Activated CD8-positive, alpha-beta memory T cell treated with anti-CD3 and anti-CD28 coated beads, Interleukin-2, amount 10 ng/mL, durations not matched to agents 7 days and 5 days (primary cell): ENCODE data around the gene PASD1. TPM values are rescaled to one million over a fixed set of nuclear protein-coding genes. Genes with fewer than 3 reads are reported as not detected.

ENCODE experiments used
- ATAC-seq: fragments of 150-1000 bp; cut with Tn5 transposase; one replicate; pipeline ENCODE4 v1.10.0; 2021; ENCODE audit warnings: moderate library complexity
- CTCF ChIA-PET: fragments of 350-600 bp; sonication (Branson Sonifier 250); formaldehyde crosslinking; loops from one replicate; lab custom pipeline; 2021; ENCODE audit warnings: antibody characterized with exemption; lab: Charles Lee
- DNase-seq: peaks from one replicate; pipeline ENCODE4 v3.0.0-alpha.2; 2020
- H3K27ac Mint-ChIP-seq: one replicate; pipeline ENCODE4 v1.8.0; 2021; ENCODE audit warnings: mild to moderate bottlenecking, mixed read lengths
- H3K27me3 Mint-ChIP-seq: one replicate; pipeline ENCODE4 v1.8.0; 2021; ENCODE audit warnings: mixed read lengths
- H3K36me3 Mint-ChIP-seq: one replicate; pipeline ENCODE4 v1.8.0; 2021; ENCODE audit warnings: mild to moderate bottlenecking, mixed read lengths
- H3K4me1 Mint-ChIP-seq: one replicate; pipeline ENCODE4 v1.8.0; 2021; ENCODE audit warnings: mixed read lengths
- H3K4me3 Mint-ChIP-seq: one replicate; pipeline ENCODE4 v1.8.0; 2021; ENCODE audit warnings: mild to moderate bottlenecking, moderate library complexity, mixed read lengths
- H3K9me3 Mint-ChIP-seq: one replicate; pipeline ENCODE4 v1.8.0; 2022; ENCODE audit warnings: low read depth, mixed read lengths
- total RNA-seq, 2 experiments: library from RNA; stranded (reverse); gene quantifications; one replicate each; pipeline ENCODE4 v1.2.3, GENCODE V29; 2021

PASD1 gene
- total RNA-seq, 2 experiments from 2014 or later: not detected

- no peak for ATAC-seq
- peaks cover 7% of the 10 kb centered on the region for H3K27me3 Mint-ChIP-seq
- no peaks in the 10 kb centered on the region for H3K4me1 Mint-ChIP-seq
- H3K36me3 Mint-ChIP-seq: no peaks in the 10 kb centered on the region
- H3K4me3 Mint-ChIP-seq: no peak overlapping the region
- no peaks in the 10 kb centered on the region for H3K9me3 Mint-ChIP-seq
- no peak overlapping the region for H3K27ac Mint-ChIP-seq
- CTCF ChIA-PET: no interaction called here
- no peak for DNase-seq
Measured at GRCh38 chrX:151700581-151700980, 137.1 kb downstream of the PASD1 start.

DNA sequence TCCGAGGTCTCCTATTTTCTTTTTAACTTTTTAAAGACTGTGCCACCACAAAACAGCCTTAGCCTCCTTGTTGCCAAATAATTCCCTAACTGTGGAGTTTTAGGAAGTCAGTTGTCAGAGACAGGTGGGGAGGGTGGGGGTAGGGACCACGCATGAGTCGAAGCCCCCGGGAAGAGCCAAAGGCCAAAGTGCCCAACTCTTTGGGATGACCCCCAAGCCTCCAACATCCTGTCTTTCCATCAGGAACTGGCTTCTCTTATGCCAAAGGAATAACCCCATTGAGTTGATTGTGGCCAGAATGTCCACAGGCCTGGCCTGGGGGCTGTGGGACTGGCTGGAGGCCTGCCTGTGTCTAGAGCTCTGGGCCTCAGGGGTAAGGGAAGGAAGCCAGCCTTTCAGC, 137.6 kb downstream of the PASD1 start:
- Mint-ChIP-seq H3K9me3 (no peaks in the 10 kb centered on the region), H3K4me3 (no peak overlapping the region), H3K4me1 (no peaks in the 10 kb centered on the region), H3K27ac (no peak overlapping the region), H3K36me3 (no peaks in the 10 kb centered on the region), H3K27me3 (peaks cover 3% of the 10 kb centered on the region)
- DNase-seq (no peak), ATAC-seq (no peak)
- CTCF ChIA-PET: no interaction called here

GRCh38 chrX:151701531-151701930, 138.1 kb downstream of the PASD1 start:
- Mint-ChIP-seq H3K27ac (no peak overlapping the region), H3K27me3 (peaks cover 2% of the 10 kb centered on the region), H3K36me3 (no peaks in the 10 kb centered on the region), H3K9me3 (no peaks in the 10 kb centered on the region), H3K4me3 (no peak overlapping the region), H3K4me1 (no peaks in the 10 kb centered on the region)
- CTCF ChIA-PET: no interaction called here
- DNase-seq (no peak), ATAC-seq (no peak)

DNA sequence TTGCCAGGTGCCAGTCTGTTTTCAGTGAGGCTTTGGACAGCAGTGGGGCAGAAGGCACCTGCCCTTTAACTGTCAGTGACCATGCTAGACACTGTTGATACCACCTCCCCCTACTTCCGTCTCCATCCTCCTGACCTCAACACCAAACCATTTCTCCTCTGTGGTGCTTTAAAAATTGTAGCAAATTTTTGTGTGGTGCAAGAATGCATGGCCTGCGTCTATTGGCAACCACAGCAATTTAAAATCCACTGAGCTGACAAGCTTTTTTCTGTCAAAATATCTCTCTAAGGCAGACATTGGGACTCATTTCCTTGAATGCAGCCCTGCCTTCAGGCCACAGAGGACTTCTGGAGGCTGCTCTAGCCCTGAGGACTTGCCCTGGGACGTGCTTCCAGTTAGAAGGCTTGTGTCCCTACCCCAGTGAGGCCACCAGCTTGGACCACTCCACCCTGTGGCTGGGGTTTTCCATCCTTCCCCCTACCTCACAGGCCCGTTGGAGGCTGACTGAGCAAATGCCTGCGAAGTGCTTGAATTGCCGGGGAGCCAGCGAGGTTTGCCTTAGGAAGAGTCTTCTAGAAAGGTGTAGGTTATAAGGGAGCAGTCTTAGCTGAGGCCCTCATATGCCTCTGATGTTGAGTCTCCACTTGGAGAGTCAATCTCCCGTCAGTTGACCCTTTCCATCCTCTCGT, 138.7 kb downstream of the PASD1 start:
- no peaks in the 10 kb centered on the region for H3K4me1 Mint-ChIP-seq
- H3K9me3 Mint-ChIP-seq: no peaks in the 10 kb centered on the region
- H3K36me3 Mint-ChIP-seq: no peaks in the 10 kb centered on the region
- ATAC-seq (no peak), DNase-seq (no peak)
- H3K27me3 Mint-ChIP-seq: peaks cover 2% of the 10 kb centered on the region
- no peak overlapping the region for H3K27ac Mint-ChIP-seq
- CTCF ChIA-PET: no interaction called here
- H3K4me3 Mint-ChIP-seq: no peak overlapping the region

DNA sequence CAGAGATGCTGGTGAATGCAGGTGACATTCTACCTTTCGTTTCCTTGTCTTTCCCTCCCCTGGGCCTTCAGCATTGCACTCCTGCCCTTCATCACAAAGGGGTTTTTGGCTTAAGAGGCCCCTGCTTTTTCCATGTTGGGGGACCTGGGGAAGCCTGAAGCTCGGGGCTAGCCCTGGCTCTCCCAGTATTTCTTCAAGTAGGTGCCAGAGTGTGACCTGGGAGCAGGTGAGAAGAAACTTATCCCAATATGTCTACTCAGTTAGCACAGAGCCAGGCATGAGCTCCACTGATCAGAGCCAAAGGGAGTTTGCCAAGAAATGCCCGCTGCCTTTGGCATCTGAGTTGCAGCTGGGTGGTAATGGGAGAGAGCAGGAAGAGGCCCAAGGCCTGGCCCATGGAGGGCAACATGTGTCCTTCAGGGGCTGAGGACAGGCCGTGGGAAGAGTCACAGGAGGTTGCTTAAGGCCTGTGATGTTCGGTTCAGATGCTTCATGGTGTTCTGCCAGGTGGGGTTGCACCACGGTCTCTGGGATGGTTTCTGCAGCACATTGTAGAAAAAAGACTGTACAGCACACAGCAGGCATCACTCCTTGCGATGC, 139.4 kb downstream of the PASD1 start:
- H3K36me3 Mint-ChIP-seq: no peaks in the 10 kb centered on the region
- ATAC-seq (no peak), DNase-seq (no peak)
- H3K4me3 Mint-ChIP-seq: no peak overlapping the region
- H3K27me3 Mint-ChIP-seq: peaks cover 2% of the 10 kb centered on the region
- CTCF ChIA-PET: no interaction called here
- no peaks in the 10 kb centered on the region for H3K9me3 Mint-ChIP-seq
- H3K27ac Mint-ChIP-seq: no peak overlapping the region
- H3K4me1 Mint-ChIP-seq: no peaks in the 10 kb centered on the region

GRCh38 chrX:151703487-151703886, 140.0 kb downstream of the PASD1 start:
- Mint-ChIP-seq H3K9me3 (no peaks in the 10 kb centered on the region), H3K36me3 (no peaks in the 10 kb centered on the region), H3K27ac (no peak overlapping the region), H3K4me3 (no peak overlapping the region), H3K27me3 (peaks cover 2% of the 10 kb centered on the region), H3K4me1 (no peaks in the 10 kb centered on the region)
- ATAC-seq (no peak), DNase-seq (no peak)
- CTCF ChIA-PET: no interaction called here

- no peak for ATAC-seq
- Mint-ChIP-seq H3K4me1 (no peaks in the 10 kb centered on the region), H3K9me3 (no peaks in the 10 kb centered on the region), H3K27ac (no peak overlapping the region), H3K36me3 (no peaks in the 10 kb centered on the region), H3K27me3 (peaks cover 2% of the 10 kb centered on the region), H3K4me3 (no peak overlapping the region)
- CTCF ChIA-PET: no interaction called here
- DNase-seq: no peak
Measured at GRCh38 chrX:151704041-151704663, 140.7 kb downstream of the PASD1 start.

DNA sequence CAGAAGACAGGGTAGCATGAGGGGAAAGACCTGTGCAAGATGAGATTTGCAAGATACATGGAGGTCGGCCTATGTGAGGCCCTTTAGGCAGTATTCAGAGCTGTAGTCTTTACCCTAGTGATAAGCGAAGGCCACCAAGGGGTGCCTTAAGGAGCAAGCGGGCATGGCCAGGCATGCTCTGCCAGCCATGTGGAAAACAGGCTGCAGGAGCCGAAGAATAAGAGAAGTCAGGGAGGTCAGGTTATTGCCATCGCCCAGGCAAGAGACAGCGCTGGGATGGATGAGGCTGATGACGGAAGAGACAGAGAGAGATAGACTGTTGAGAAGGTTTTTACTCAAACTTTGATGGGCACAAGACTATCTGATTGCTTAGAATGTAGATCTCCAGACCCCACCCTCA, 145.3 kb downstream of the PASD1 start:
- Mint-ChIP-seq H3K36me3 (no peaks in the 10 kb centered on the region), H3K4me1 (no peaks in the 10 kb centered on the region), H3K27ac (no peak overlapping the region), H3K9me3 (no peaks in the 10 kb centered on the region), H3K4me3 (no peak overlapping the region), H3K27me3 (peaks cover 2% of the 10 kb centered on the region)
- CTCF ChIA-PET: no interaction called here
- DNase-seq: no peak
- ATAC-seq: no peak

DNA sequence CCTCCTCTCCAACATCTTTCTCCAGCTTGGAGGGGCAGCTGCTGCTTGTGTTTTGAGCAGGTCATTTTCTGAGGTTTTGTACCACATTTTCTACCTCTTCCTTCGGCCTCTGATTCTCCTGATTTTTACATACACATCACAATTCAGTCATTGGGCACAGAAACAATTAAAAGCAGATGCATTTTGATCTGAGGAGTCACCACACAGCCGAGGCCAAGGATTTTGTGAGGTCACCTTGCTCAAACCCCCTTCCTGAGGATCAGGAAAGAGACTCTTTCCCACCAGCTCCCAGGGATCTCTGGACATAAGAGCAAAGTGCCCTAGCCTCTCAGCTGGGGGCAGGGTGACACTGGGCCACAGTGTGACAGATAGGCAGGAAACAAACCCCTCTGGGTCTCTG, 147.0 kb downstream of the PASD1 start:
- Mint-ChIP-seq H3K36me3 (no peaks in the 10 kb centered on the region), H3K27ac (no peak overlapping the region), H3K4me3 (no peak overlapping the region), H3K4me1 (no peaks in the 10 kb centered on the region), H3K9me3 (no peaks in the 10 kb centered on the region), H3K27me3 (peaks cover under 1% of the 10 kb centered on the region)
- DNase-seq (no peak), ATAC-seq (no peak)
- CTCF ChIA-PET: no interaction called here

- Mint-ChIP-seq H3K9me3 (no peaks in the 10 kb centered on the region), H3K4me3 (no peak overlapping the region), H3K36me3 (no peaks in the 10 kb centered on the region), H3K4me1 (no peaks in the 10 kb centered on the region), H3K27ac (no peak overlapping the region), H3K27me3 (no peaks in the 10 kb centered on the region)
- CTCF ChIA-PET: no interaction called here
- DNase-seq (no peak), ATAC-seq (no peak)
Measured at GRCh38 chrX:151711154-151711553, 147.7 kb downstream of the PASD1 start.

- no peaks in the 10 kb centered on the region for H3K9me3 Mint-ChIP-seq
- no peaks in the 10 kb centered on the region for H3K4me1 Mint-ChIP-seq
- CTCF ChIA-PET: no interaction called here
- no peak overlapping the region for H3K4me3 Mint-ChIP-seq
- DNase-seq (no peak), ATAC-seq (no peak)
- H3K36me3 Mint-ChIP-seq: no peaks in the 10 kb centered on the region
- no peaks in the 10 kb centered on the region for H3K27me3 Mint-ChIP-seq
- no peak overlapping the region for H3K27ac Mint-ChIP-seq
Measured at GRCh38 chrX:151711787-151712186, 148.3 kb downstream of the PASD1 start.

DNA sequence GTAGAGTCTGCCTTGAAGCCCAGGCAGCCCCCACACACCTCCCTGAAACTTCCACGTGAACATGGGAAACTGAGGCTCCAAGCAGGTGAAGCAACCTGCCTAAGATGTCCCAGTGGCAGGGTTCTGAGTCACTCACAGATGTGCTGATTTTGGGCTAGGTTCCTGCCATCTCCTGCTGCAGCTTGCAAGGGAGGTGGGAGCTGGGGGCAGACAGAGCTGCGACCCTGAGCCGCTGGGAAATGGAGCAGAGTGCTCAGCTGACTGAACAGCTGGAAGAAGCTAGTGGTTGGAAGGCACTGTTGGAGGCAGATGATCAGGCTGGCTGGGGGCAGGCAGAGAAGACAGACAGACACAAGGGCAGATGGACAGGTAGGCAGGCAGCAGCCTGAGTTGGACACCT, 148.8 kb downstream of the PASD1 start:
- no peak for ATAC-seq

DNA sequence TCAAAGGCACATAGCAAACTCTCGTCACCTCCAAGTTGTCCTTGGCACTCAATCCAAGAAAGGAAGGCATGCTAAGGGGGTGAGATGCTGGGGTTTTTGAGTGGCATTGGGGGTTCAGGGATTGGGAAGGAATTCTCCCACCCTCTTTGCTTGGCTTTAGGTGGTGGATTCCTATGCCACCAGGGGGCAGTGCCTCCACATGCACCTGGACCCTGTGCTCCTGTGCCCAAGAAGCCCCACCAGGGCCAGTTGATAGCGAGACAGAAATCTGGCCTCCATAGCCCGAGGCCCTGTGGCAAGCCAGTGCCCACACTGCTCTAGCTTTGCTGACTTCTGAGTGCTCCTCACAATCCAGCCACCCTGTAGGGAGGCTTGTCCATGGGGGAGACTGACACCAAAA, 150.4 kb downstream of the PASD1 start:
- no peak for ATAC-seq
- CTCF ChIA-PET: interaction anchor here (1.0 kb wide), 1 partner anchor 13 kb away, joined by 3 read pairs; no protein-coding TSS in a partner anchor

More for the DNA sequence above, 148.8 kb downstream of the PASD1 start:
- Mint-ChIP-seq H3K27ac (no peak overlapping the region), H3K36me3 (no peaks in the 10 kb centered on the region), H3K9me3 (no peaks in the 10 kb centered on the region), H3K4me1 (no peaks in the 10 kb centered on the region), H3K4me3 (no peak overlapping the region), H3K27me3 (no peaks in the 10 kb centered on the region)
- no peak for DNase-seq
- CTCF ChIA-PET: no interaction called here

DNA sequence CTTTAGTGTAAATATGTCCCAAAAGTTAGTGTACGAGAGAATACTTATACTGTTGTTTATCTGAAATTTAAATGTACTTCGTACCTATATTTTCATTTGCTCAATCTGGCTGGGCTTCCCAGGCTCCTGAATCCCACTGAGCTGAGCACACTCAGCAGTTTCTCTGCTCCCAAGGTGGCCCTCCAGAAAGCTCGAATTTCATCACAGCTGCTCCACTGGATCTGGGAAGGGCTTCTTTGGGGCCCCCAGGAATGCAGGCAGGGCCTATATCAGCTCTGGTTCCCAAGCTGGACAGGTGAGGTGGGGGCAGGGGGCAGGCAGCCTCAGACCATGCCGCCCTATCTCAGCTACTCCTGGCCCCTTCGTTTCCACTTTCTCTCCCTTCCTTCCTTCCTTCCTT, 150.9 kb downstream of the PASD1 start:
- Mint-ChIP-seq H3K9me3 (no peaks in the 10 kb centered on the region), H3K4me3 (no peak overlapping the region), H3K36me3 (no peaks in the 10 kb centered on the region), H3K4me1 (no peaks in the 10 kb centered on the region), H3K27me3 (no peaks in the 10 kb centered on the region), H3K27ac (no peak overlapping the region)
- DNase-seq (no peak), ATAC-seq (no peak)
- CTCF ChIA-PET: no interaction called here

More for the DNA sequence above, 150.4 kb downstream of the PASD1 start:
- DNase-seq: no peak
- Mint-ChIP-seq H3K9me3 (no peaks in the 10 kb centered on the region), H3K27me3 (no peaks in the 10 kb centered on the region), H3K4me3 (no peak overlapping the region), H3K27ac (no peak overlapping the region), H3K36me3 (no peaks in the 10 kb centered on the region), H3K4me1 (no peaks in the 10 kb centered on the region)
